SK-N-SH treated with all-trans-retinoic acid at 6 μM for 48 hours (cell line): ENCODE data around the gene ZDHHC11.
"Not testable (repeated sequence)": the region's sequence is repeated elsewhere in the genome, so short reads cannot be mapped to it uniquely, and the experiment has no call there.

Experiments used
- ESRRG ChIP-seq: fragments of 250-450 bp; sonication (Bioruptor Pico); IDR thresholded peaks from 2 replicates; pipeline ENCODE4 v1.6.1; 2021; ENCODE audit warnings: mild to moderate bottlenecking
- ZNF565 ChIP-seq: fragments of 450-650 bp; formaldehyde crosslinking; conservative IDR thresholded peaks from 2 replicates; pipeline ENCODE4 v1.5.0; 2020; ENCODE audit warnings: low read depth, mild to moderate bottlenecking, moderate library complexity

DNA sequence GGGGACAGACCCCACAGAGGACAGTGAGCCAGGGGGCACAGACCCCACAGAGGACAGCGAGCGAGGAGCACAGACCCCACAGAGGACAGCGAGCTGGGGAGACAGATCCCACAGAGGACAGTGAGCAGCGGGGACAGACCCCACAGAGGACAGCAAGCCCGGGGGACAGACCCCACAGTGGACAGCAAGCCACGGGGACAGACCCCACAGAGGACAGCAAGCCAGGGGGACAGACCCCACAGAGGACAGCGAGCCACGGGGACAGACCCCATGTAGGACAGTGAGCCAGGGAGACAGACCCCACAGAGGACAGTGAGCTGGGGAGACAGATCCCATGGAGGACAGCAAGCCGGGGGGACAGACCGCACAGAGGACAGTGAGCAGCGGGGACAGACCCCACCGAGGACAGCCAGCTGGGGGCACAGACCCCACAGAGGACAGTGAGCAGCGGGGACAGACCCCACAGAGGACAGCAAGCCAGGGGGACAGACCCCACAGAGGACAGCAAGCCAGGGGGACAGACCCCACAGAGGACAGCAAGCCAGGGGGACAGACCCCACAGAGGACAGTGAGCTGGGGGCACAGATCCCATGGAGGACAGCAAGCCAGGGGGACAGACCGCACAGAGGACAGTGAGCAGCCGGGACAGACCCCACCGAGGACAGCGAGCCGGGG lies 2.8 kb upstream of the ZDHHC11 start:
- TF ChIP-seq ESRRG, ZNF565 (CRISPR knock-in tag): not testable (repeated sequence)
